ENCODE data around the gene MVK. TPM values are rescaled to one million over a fixed set of nuclear protein-coding genes. Genes with fewer than 3 reads are reported as not detected.

MVK gene
- total and polyA plus RNA-seq, 4 donors: 22.4 to 62.7 (median 37.2) TPM

GRCh38 chr12:109626378-109627115 lies 53.0 kb downstream of the MVK start:
- Histone ChIP-seq H3K9ac (ENCODE audit: insufficient read depth in 1 of 2, low read length in 2 of 2) (no peak overlapping the region), H3K27ac (ENCODE audit: low read depth in 1 of 2, low read length in 1 of 2) (no peak overlapping the region), H3K36me3 (ENCODE audit: control insufficient read depth in 4 of 4, insufficient read depth in 4 of 4, low read length in 4 of 4) (no peaks in the 10 kb centered on the region), H3K4me1 (ENCODE audit: control insufficient read depth in 5 of 5, insufficient read depth in 5 of 5, low read length in 5 of 5) (peaks cover 0 to 7% (median 2%) of the 10 kb centered on the region in 5 donors), H3K9me3 (ENCODE audit: control insufficient read depth in 4 of 4, insufficient read depth in 3 of 4, low read length in 3 of 4) (no peaks in the 10 kb centered on the region), H3K4me3 (no peak overlapping the region), H3K27me3 (ENCODE audit: control insufficient read depth in 3 of 3, insufficient read depth in 3 of 3, low read length in 2 of 3) (peaks cover 0 to 4% (median 0%) of the 10 kb centered on the region in 3 donors)
- ATAC-seq (ENCODE audit: insufficient read depth, low FRiP score) (no peak), DNase-seq (no peak)
- 69% methylated on average over 7 of the region's 7 CpGs for WGBS, 2 donors
- no peak for TF ChIP-seq CTCF (IDR thresholded peaks at IDR 0.05; ENCODE audit: control extremely low read depth, extremely low read depth)

- H3K9ac ChIP-seq (ENCODE audit: insufficient read depth in 1 of 2, low read length in 2 of 2): no peak overlapping the region
- no peak overlapping the region for H3K27ac ChIP-seq (ENCODE audit: low read depth in 1 of 2, low read length in 1 of 2)
- TF ChIP-seq CTCF (IDR thresholded peaks at IDR 0.05; ENCODE audit: control extremely low read depth, extremely low read depth): no peak
- WGBS, 2 donors: 64 to 66% methylated on average over 7 of the region's 7 CpGs
- H3K36me3 ChIP-seq (ENCODE audit: control insufficient read depth in 4 of 4, insufficient read depth in 4 of 4, low read length in 4 of 4): no peaks in the 10 kb centered on the region
- no peak overlapping the region for H3K4me3 ChIP-seq
- no peaks in the 10 kb centered on the region for H3K9me3 ChIP-seq (ENCODE audit: control insufficient read depth in 4 of 4, insufficient read depth in 3 of 4, low read length in 3 of 4)
- H3K4me1 ChIP-seq (ENCODE audit: control insufficient read depth in 5 of 5, insufficient read depth in 5 of 5, low read length in 5 of 5): peaks cover 0 to 2% (median 0%) of the 10 kb centered on the region in 5 donors
- no peak for DNase-seq
- ATAC-seq (ENCODE audit: insufficient read depth, low FRiP score): no peak
- peaks cover 0 to 4% (median 0%) of the 10 kb centered on the region in 3 donors for H3K27me3 ChIP-seq (ENCODE audit: control insufficient read depth in 3 of 3, insufficient read depth in 3 of 3, low read length in 2 of 3)
These were observed 54.0 kb downstream of the MVK start for GRCh38 chr12:109627633-109628032.

GRCh38 chr12:109630107-109630506 lies 56.5 kb downstream of the MVK start:
- ATAC-seq (ENCODE audit: insufficient read depth, low FRiP score): no peak
- H3K4me3 ChIP-seq: no peak overlapping the region
- peaks cover 0 to 4% (median 0%) of the 10 kb centered on the region in 3 donors for H3K27me3 ChIP-seq (ENCODE audit: control insufficient read depth in 3 of 3, insufficient read depth in 3 of 3, low read length in 2 of 3)
- H3K4me1 ChIP-seq (ENCODE audit: control insufficient read depth in 5 of 5, insufficient read depth in 5 of 5, low read length in 5 of 5): peaks cover 0 to 2% (median 0%) of the 10 kb centered on the region in 5 donors
- TF ChIP-seq CTCF (IDR thresholded peaks at IDR 0.05; ENCODE audit: control extremely low read depth, extremely low read depth): no peak
- no peaks in the 10 kb centered on the region for H3K9me3 ChIP-seq (ENCODE audit: control insufficient read depth in 4 of 4, insufficient read depth in 3 of 4, low read length in 3 of 4)
- H3K36me3 ChIP-seq (ENCODE audit: control insufficient read depth in 4 of 4, insufficient read depth in 4 of 4, low read length in 4 of 4): no peaks in the 10 kb centered on the region
- H3K27ac ChIP-seq (ENCODE audit: low read depth in 1 of 2, low read length in 1 of 2): no peak overlapping the region
- DNase-seq: no peak
- WGBS, 2 donors: 89 to 95% methylated on average over 5 of the region's 5 CpGs
- H3K9ac ChIP-seq (ENCODE audit: insufficient read depth in 1 of 2, low read length in 2 of 2): no peak overlapping the region
